Measurements from ENCODE around the gene PHKG1.
"Not testable (repeated sequence)": the region's sequence is repeated elsewhere in the genome, so short reads cannot be mapped to it uniquely, and the experiment has no call there.

PHKG1 gene

DNA sequence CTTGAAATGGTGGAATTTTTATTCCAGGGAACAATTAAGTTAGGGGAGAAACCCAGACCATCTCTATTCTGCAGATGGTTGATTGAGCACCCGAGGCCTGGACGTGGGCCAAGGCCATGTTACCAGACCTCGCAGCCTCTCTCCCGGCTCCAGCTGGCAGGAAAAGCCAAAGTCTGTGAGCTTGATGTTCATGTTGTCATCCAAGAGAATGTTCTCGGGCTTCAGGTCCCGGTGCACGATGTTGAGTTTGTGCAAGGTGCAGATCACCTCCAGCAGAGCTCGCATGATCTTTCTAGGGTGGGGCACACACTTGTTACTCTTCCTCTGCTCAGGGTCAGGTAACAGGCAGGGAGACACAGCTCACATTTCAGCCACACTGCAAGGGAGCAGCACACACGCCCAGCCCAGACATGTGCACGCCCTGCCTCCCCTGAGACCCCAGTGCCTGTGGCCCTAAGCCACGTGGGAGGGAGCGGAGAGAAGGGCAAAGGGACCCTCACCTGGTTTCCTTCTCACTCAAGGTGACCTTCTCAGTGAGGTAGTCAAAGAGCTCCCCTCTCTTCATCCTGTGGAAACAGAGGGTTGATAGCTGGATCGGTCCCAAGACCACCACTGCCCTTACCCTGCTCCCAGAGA, 9.5 kb downstream of the PHKG1 start:
- in situ Hi-C loops (cut with HindIII; ENCODE audit: low sequenced_read_pairs), result no loop called here

GRCh38 chr7:56081626-56082340, 11.0 kb downstream of the PHKG1 start:
- in situ Hi-C loops (cut with HindIII; ENCODE audit: low sequenced_read_pairs), result no loop called here

DNA sequence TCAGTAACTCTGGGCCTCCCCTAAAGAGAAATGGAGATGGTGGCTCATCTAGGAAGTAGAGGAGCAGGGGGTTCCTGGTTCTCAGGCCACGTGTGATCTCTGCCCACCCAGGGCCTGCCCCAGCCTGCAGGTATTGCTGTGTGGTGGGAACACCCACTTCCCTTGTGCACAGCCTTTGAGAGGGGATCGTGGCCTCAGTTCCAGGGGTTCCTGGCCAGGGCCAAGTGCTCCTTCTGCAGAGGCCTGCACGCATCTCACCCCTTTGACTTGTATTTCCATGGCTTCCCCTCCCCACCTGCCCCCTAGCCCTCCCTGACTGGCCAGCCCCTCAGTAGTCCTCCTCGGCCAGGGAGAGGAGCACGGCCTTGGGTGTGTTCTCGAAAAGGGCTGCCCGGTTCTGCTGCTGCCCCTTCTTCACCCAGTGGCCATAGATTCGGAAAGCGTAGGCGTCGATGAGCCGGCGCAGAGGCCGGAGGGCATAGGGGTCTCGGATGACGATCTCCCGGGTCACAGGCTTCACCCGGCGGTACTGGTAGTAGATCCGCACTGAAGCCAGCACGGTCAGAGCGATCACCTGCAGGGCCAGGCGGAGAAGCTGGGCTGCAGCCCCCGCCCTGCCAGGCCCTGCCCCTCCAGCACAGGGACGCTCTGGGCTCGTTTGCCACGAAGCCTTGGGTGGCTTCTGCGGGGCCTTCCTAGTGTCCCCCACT, 11.9 kb downstream of the PHKG1 start:
- in situ Hi-C loops (cut with HindIII; ENCODE audit: low sequenced_read_pairs), result not testable (repeated sequence)

GRCh38 chr7:56079450-56080185, 13.1 kb downstream of the PHKG1 start:
- in situ Hi-C loops (cut with HindIII; ENCODE audit: low sequenced_read_pairs), result no loop called here

DNA sequence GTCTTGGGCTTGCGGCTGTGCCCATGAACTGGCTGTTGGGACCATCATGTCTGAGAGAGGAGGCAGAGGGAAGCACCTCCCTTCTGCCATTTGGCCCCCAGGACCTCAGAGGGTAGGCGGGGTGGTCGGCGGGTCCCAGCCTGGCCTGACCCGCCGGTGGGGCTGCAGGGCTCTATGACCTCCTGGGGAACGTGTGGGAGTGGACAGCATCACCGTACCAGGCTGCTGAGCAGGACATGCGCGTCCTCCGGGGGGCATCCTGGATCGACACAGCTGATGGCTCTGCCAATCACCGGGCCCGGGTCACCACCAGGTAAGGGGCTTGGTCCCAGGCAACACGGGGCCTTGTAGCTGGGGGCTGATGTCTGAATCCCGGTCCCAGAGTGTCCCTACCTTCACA, 14.6 kb downstream of the PHKG1 start:
- in situ Hi-C loops (cut with HindIII; ENCODE audit: low sequenced_read_pairs), result no loop called here

DNA sequence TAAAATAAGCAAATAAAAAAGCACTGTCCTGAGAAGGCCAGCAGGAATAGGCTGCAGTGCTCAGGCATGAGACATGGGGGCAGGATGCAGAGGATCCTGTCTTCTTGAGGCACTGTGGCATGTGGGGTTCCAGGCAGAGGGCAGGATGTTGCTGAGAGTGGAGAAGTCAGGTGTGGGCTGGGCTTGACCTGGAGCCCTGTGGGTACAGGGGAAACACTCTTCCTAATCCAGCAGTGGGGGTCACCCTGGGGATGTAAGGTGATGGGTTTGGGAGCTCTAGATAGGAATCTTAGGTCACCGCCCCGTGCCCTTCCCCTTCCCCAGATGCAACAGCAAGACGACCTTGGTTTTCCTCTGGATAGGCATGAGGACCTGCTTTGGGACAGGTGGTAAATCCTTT, 15.1 kb downstream of the PHKG1 start:
- in situ Hi-C loops (cut with HindIII; ENCODE audit: low sequenced_read_pairs), result no loop called here

DNA sequence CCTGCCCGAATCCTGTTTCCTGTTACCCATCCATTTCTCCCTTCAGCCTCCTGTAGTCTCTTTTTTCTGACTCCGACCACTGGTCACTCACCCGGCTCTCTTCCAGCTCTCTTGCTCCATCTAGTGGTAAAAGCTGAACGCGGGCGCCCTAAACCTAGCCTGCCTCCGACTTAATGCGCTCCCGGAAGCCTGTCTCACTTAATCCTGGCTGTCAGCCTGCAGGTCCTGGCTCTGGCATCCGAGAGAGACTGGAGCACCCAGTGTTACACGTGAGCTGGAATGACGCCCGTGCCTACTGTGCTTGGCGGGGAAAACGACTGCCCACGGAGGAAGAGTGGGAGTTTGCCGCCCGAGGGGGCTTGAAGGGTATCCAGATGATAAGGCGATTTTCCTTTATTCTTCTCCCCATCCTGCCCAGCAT, 18.4 kb downstream of the PHKG1 start:
- in situ Hi-C loops (cut with HindIII; ENCODE audit: low sequenced_read_pairs), result no loop called here

- in situ Hi-C loops (cut with HindIII; ENCODE audit: low sequenced_read_pairs), result not testable (repeated sequence)
Observed at GRCh38 chr7:56066376-56066775, 26.4 kb downstream of the PHKG1 start.

DNA sequence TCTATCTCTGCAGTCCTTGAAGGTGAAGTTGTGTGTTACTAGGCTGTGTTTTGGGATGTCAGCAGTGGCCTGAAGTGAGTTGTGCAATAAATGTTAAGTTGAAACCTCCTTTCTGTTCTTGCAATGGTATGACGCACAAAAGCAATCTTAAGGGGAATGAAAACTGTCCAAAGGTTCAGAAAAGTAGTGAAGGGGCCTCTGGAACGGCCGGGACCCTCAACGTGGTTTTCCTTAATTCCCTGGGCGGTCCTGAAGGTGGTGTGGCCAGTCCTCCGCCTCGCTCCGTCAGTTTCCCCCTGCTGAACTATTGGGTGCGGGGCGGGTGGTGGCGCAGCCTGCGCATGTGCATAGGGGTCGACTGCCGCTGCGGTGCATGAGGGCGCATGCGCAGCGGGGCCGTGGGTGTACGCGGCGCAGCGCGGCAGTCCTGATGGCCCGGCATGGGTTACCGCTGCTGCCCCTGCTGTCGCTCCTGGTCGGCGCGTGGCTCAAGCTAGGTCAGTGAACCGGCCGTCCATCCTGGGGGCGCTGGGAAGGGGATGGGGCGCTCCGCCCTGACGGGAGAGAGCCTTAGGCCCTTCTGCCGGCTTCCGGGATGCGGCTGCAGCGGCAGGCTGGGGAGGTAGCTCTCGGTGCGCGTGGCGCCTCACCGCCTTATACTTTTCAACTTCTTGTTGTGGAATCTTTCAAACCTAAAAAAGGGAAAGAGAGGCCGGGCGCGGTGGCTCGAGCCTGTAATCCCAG, 28.7 kb downstream of the PHKG1 start, which contains the start of gene SUMF2:
SUMF2 (plus strand) TSS at position 405 of the 744 bp plus-strand sequence; CDS start at position 431, 26 bp downstream.
- in situ Hi-C loops (cut with HindIII; ENCODE audit: low sequenced_read_pairs), result loop anchor here (5.0 kb wide), 1 partner anchor 82 kb away; no protein-coding TSS in a partner anchor

DNA sequence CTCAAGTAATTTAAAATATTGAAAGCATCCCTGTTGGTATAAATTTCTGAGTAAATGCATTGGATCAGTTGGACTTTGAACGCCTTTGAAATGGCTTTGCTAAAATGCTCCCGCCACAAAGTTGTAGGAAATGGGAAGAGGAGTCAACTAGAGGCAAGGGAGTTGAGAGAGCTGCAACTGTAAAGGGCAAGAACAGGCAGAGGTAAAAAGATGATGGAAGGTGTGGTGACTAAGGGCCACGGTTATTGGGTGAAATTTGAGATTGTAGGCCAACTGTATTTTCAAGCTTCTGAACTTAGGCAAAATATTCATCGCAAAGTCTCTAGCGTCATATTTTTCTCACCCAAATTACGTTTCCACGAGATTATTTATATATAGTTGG, 29.3 kb downstream of the PHKG1 start:
- in situ Hi-C loops (cut with HindIII; ENCODE audit: low sequenced_read_pairs), result loop anchor here (5.0 kb wide), 1 partner anchor 81 kb away; no protein-coding TSS in a partner anchor

- in situ Hi-C loops (cut with HindIII; ENCODE audit: low sequenced_read_pairs), result loop anchor here (5.0 kb wide), 1 partner anchor 80 kb away; no protein-coding TSS in a partner anchor
Observed at GRCh38 chr7:56062382-56062781, 30.4 kb downstream of the PHKG1 start.

DNA sequence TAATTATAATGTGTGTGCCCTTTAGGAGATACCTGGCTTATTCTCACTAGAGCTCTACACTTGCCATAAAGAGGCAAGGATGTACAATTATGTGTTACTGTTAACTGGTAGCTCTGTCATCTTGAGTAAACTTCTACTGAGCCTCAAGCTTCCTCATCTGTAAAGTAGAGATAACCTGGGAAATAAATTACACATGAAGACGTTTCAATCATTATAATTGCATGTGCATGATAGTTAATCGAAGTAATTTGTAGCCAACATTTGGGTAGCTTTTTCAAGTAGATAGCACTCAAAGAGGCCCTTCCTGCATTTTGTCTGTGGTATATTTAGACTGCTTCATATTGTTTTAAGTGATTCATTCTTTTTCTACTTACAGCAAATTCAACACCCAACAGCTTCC, 38.8 kb downstream of the PHKG1 start:
- in situ Hi-C loops (cut with HindIII; ENCODE audit: low sequenced_read_pairs), result no loop called here

GRCh38 chr7:56053379-56053778, 39.4 kb downstream of the PHKG1 start:
- in situ Hi-C loops (cut with HindIII; ENCODE audit: low sequenced_read_pairs), result no loop called here

DNA sequence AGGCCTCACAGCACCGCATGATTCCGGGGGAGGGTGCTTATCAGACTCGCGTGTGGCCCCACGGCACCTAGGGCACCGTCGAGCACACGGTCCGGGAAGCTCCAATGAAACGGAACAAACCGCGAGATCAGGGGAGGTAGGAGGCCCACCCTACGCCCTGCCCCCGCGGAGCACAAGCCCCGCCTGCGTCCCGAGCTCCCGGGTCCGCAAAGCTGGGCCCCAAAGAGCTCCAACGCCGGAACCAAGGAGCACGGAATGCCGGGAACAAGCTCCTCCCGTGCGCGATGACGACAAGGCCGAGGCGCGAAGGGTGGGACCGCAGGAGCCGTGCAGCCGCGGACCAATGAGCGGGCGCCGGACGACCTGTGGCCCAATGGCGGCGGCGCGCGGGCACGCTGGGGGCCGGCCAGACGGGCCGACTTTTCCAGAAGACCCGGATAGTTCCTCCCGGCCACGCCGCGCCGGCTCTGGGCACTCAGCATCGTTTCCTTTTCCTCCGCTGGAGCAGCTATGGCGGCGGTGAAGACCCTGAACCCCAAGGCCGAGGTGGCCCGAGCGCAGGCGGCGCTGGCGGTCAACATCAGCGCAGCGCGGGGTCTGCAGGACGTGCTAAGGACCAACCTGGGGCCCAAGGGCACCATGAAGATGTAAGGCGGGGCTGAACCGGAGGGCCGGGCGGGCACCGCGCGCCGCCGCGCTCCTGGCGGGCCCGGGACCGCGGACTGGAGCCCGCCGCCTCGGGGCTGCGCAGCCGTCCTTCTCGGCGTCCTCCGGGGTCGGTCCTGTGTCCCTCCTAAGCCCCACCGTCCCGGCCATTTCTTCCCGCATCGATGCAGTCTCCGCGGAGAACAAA, 41.2 kb downstream of the PHKG1 start, which contains the start of the genes CCT6A and PSPH:
CCT6A (plus strand) TSS at position 427 of the 853 bp plus-strand sequence; CDS start at position 511, 84 bp downstream.
PSPH (minus strand) TSS at position 106 of the 853 bp plus-strand sequence. CDS start 30,232 bp downstream, outside the sequence.
- in situ Hi-C loops (cut with HindIII; ENCODE audit: low sequenced_read_pairs), result no loop called here

DNA sequence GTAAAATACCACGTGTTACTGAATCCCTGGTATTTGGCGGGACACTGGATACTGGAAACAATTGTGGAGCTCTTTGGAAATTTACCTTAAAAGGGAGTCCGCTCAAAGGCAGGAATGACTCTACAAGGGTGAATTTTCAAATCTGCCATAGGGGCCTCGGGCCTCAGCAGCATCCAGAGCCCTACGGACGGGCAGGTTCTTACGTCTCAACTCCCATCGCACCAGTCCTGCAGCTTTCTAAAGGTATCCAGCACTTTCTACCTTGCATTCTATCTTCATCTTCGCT, 41.8 kb downstream of the PHKG1 start:
- in situ Hi-C loops (cut with HindIII; ENCODE audit: low sequenced_read_pairs), result no loop called here

DNA sequence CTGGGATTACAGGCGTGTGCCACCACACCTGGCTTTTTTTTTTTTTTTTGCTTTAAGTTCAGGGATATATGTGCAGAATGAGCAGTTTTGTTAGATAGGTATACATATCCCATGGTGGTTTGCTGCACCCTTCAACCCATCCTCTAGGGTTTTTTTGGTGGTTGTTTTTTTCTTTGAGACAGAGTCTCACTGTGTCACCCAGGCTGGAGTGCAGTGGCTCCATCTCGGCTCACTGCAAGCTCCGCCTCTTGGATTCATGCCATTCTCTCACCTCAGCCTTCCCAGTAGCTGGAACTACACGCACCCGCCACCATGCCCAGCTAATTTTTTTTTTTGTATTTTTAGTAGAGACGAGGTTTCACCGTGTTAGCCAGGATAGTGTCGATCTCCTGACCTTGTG, 44.0 kb downstream of the PHKG1 start:
- in situ Hi-C loops (cut with HindIII; ENCODE audit: low sequenced_read_pairs), result not testable (repeated sequence)

- in situ Hi-C loops (cut with HindIII; ENCODE audit: low sequenced_read_pairs), result no loop called here
Observed at GRCh38 chr7:56048245-56048644, 44.5 kb downstream of the PHKG1 start.

GRCh38 chr7:56047446-56048116, 45.2 kb downstream of the PHKG1 start:
- in situ Hi-C loops (cut with HindIII; ENCODE audit: low sequenced_read_pairs), result not testable (repeated sequence)

Data from endothelial cell of hepatic sinusoid (primary cell).